ENCODE data around the gene RIMS4.
A peak's percentile ranks its signal among the peaks of the same experiment; 100 is the strongest.

Gene RIMS4

GRCh38 chr20:44736170-44737021 lies 74.0 kb downstream of the RIMS4 start:
- peak; percentile 82 for FAIRE-seq

- FAIRE-seq = no peak
Observed at GRCh38 chr20:44735816-44736169, 74.6 kb downstream of the RIMS4 start.

- no peak for FAIRE-seq
Observed at GRCh38 chr20:44734938-44735337, 75.4 kb downstream of the RIMS4 start.

GRCh38 chr20:44733341-44734069 lies 76.8 kb downstream of the RIMS4 start:
- no peak for FAIRE-seq

- no peak for FAIRE-seq
Observed at GRCh38 chr20:44732327-44732726, 78.0 kb downstream of the RIMS4 start.

GRCh38 chr20:44731657-44732056 lies 78.7 kb downstream of the RIMS4 start:
- FAIRE-seq = no peak

GRCh38 chr20:44730441-44730840 lies 79.9 kb downstream of the RIMS4 start:
- no peak for FAIRE-seq

GRCh38 chr20:44728801-44729443 lies 81.4 kb downstream of the RIMS4 start:
- FAIRE-seq = no peak

GRCh38 chr20:44727651-44728050 lies 82.7 kb downstream of the RIMS4 start:
- no peak for FAIRE-seq

- FAIRE-seq = no peak
Observed at GRCh38 chr20:44727039-44727438, 83.3 kb downstream of the RIMS4 start.

- no peak for FAIRE-seq
Observed at GRCh38 chr20:44725837-44726236, 84.5 kb downstream of the RIMS4 start.

GRCh38 chr20:44724423-44725091 lies 85.8 kb downstream of the RIMS4 start:
- no peak for FAIRE-seq

- FAIRE-seq = no peak
Observed at GRCh38 chr20:44723798-44724362, 86.5 kb downstream of the RIMS4 start.

- no peak for FAIRE-seq
Observed at GRCh38 chr20:44723391-44723790, 87.0 kb downstream of the RIMS4 start.

GRCh38 chr20:44722990-44723389 lies 87.4 kb downstream of the RIMS4 start:
- no peak for FAIRE-seq

- no peak for FAIRE-seq
Observed at GRCh38 chr20:44721785-44722054, 88.6 kb downstream of the RIMS4 start.

- no peak for FAIRE-seq
Observed at GRCh38 chr20:44720997-44721784, 89.2 kb downstream of the RIMS4 start.

- FAIRE-seq = no peak
Observed at GRCh38 chr20:44720621-44720996, 89.7 kb downstream of the RIMS4 start.

- FAIRE-seq = no peak
Observed at GRCh38 chr20:44719841-44720240, 90.5 kb downstream of the RIMS4 start.

- no peak for FAIRE-seq
Observed at GRCh38 chr20:44717986-44718385, 92.4 kb downstream of the RIMS4 start.

GRCh38 chr20:44716309-44717106 lies 93.8 kb downstream of the RIMS4 start:
- no peak for FAIRE-seq

Data from endometrium (tissue), 2 donors.